ENCODE results near the gene CGRRF1.

The CGRRF1 gene

GRCh38 chr14:54489731-54490444, 19.8 kb upstream of the CGRRF1 start:
- no peak for DNase-seq

GRCh38 chr14:54490445-54491175, 19.1 kb upstream of the CGRRF1 start:
- DNase-seq: no peak

- DNase-seq: no peak
These were observed 16.4 kb upstream of the CGRRF1 start for GRCh38 chr14:54493293-54493692.

GRCh38 chr14:54497224-54497623, 12.5 kb upstream of the CGRRF1 start:
- DNase-seq: no peak

GRCh38 chr14:54498095-54498531, 11.6 kb upstream of the CGRRF1 start:
- DNase-seq: no peak

- no peak for DNase-seq
These were observed 11.1 kb upstream of the CGRRF1 start for GRCh38 chr14:54498579-54498978.

- no peak for DNase-seq
These were observed 9.0 kb upstream of the CGRRF1 start for GRCh38 chr14:54500744-54501143.

GRCh38 chr14:54501480-54501879, 8.2 kb upstream of the CGRRF1 start:
- no peak for DNase-seq

GRCh38 chr14:54502602-54503001, 7.1 kb upstream of the CGRRF1 start:
- no peak for DNase-seq

GRCh38 chr14:54503486-54503885, 6.2 kb upstream of the CGRRF1 start:
- no peak for DNase-seq

GRCh38 chr14:54512393-54512792, 2.7 kb downstream of the CGRRF1 start:
- DNase-seq: no peak

- DNase-seq: no peak
These were observed 6.0 kb downstream of the CGRRF1 start for GRCh38 chr14:54515670-54516069.

- DNase-seq: no peak
These were observed 7.0 kb downstream of the CGRRF1 start for GRCh38 chr14:54516709-54517108.

GRCh38 chr14:54524410-54524809, 14.7 kb downstream of the CGRRF1 start:
- no peak for DNase-seq

- DNase-seq: no peak
These were observed 19.3 kb downstream of the CGRRF1 start for GRCh38 chr14:54528973-54529372.

GRCh38 chr14:54529811-54530210, 20.1 kb downstream of the CGRRF1 start:
- no peak for DNase-seq

GRCh38 chr14:54532111-54533012, 22.7 kb downstream of the CGRRF1 start:
- no peak for DNase-seq

GRCh38 chr14:54533100-54533499, 23.4 kb downstream of the CGRRF1 start:
- DNase-seq: no peak

- DNase-seq: no peak
These were observed 25.4 kb downstream of the CGRRF1 start for GRCh38 chr14:54535126-54535525.

GRCh38 chr14:54535646-54536045, 25.9 kb downstream of the CGRRF1 start:
- no peak for DNase-seq

GRCh38 chr14:54537651-54538050, 27.9 kb downstream of the CGRRF1 start:
- DNase-seq: no peak

GRCh38 chr14:54538055-54538454, 28.3 kb downstream of the CGRRF1 start:
- no peak for DNase-seq

GRCh38 chr14:54547583-54547982, 37.9 kb downstream of the CGRRF1 start:
- DNase-seq: no peak

Measured in NCI-H774 (cell line).